SU-DHL-6 (cell line): ENCODE results near the gene ZBTB32.

Experiments
- CTCF ChIP-seq: fragments of 200-600 bp; sonication (generic); IDR thresholded peaks from one replicate; pipeline ENCODE4 v1.5.1; 2017; ENCODE audit warnings: antibody characterized with exemption, mild to moderate bottlenecking, low read length, moderate library complexity; ENCODE audit not compliant: insufficient read depth, poor library complexity, severe bottlenecking
- EZH2phosphoT487 ChIP-seq: fragments of 200-600 bp; sonication (generic), shearing (Covaris generic); conservative IDR thresholded peaks from 2 replicates; pipeline ENCODE4 v1.6.1; 2018; ENCODE audit warnings: mild to moderate bottlenecking, antibody characterized with exemption, low read length, moderate library complexity, mixed read lengths

GRCh38 chr19:35722461-35722860, 18.1 kb downstream of the ZBTB32 start:
- no peak for TF ChIP-seq CTCF
- TF ChIP-seq EZH2phosphoT487: no peak
